Activated CD4-positive, alpha-beta T cell treated with anti-CD3 and anti-CD28 coated beads, Interleukin-2, amount 50 U/mL, for 24 hours (primary cell): ENCODE data around the gene ATR.
A peak's percentile ranks its signal among the peaks of the same experiment; 100 is the strongest.

ENCODE experiments used
- DNase-seq, 2 donors: peaks; one replicate each; pipeline ENCODE4 v3.0.0-alpha.2; 2020; ENCODE audit warnings: low read depth in 1 of 2, low spot score in 1 of 2

Gene ATR

GRCh38 chr3:142530296-142530695 is 48.2 kb downstream of the ATR start:
- DNase-seq: no peak

- DNase-seq: no peak
These were observed 54.5 kb downstream of the ATR start for GRCh38 chr3:142523921-142524566.

GRCh38 chr3:142509079-142509478 is 69.5 kb downstream of the ATR start:
- no peak for DNase-seq

DNA sequence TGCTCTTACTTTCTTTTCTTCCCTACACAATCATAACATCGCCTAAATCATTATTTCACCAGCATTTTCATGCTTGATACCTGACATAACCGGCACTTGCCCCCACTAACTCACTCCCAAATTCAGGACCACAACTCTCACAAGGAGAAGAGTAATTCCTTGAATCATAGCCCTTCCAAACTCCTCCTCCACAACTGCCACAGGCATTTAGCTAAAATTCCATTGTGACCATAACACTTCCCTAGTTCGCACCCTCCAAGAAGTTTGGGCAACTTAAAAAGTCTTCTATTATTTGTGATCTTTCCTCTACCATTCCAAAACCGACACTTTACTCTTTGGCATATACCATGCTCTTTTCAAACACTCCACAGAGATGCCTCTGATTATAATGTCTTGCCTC is 71.3 kb downstream of the ATR start:
- no peak for DNase-seq

GRCh38 chr3:142502187-142502985 is 76.1 kb downstream of the ATR start:
- no peak for DNase-seq

GRCh38 chr3:142501004-142501926 is 77.3 kb downstream of the ATR start:
- DNase-seq: no peak

GRCh38 chr3:142500211-142500610 is 78.3 kb downstream of the ATR start:
- no peak for DNase-seq

DNA sequence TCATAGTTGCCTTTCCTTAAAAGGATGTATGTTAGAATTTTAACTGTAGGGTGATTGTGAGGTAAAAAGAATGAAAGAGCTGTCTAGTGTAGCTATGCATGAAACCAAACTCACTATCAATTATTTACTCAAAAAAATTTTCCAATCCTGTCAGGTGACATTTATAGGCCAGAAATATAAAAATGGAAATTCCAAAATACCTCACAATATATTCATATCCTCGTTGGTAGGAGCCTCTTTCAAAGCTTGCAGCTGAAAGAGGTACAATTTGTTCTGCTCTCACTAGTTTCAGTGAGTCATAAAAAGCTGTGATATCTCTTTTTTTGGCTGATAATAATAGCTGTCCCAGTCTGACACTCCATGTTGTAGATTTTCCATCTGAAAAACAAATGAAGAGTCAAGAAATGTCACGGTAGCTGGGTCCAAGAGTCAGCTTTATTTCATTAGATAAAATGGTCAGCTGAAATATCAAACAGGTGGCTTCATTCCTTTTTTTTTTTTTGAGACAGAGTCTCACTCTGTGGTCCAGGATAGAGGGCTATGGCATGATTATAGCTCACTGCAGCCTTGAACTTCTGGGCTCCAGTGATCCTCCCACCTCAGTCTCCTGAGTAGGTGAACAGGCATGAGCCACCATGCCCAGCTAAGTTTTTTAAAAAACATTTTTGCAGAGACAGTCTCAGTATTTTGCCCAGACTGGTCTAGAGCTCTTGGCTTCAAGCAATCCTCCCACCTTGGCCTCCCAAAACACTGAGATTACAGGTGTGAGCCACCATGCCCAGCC is 79.9 kb downstream of the ATR start:
- peak in 1 of 2 donors; percentile 4 for DNase-seq

DNA sequence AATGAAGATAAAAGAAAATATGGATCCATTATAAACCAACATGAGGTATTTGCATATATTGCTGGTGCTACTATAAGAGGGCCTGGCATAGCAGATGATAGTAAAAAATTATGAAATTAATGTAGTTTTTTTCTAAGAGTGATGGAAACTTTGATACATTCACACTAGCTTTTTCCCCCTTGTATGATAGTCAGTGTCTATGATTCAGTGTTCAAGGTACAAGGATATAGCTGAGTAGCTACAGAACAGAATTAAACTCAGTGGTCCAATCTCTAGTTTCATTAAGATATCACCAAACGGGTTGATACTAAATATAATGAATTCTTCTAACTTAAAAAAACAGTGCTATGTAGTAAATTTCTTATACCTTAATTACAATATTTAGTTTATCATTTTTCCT is 80.8 kb downstream of the ATR start:
- no peak for DNase-seq

- DNase-seq: no peak
These were observed 83.4 kb downstream of the ATR start for GRCh38 chr3:142495103-142495502.

DNA sequence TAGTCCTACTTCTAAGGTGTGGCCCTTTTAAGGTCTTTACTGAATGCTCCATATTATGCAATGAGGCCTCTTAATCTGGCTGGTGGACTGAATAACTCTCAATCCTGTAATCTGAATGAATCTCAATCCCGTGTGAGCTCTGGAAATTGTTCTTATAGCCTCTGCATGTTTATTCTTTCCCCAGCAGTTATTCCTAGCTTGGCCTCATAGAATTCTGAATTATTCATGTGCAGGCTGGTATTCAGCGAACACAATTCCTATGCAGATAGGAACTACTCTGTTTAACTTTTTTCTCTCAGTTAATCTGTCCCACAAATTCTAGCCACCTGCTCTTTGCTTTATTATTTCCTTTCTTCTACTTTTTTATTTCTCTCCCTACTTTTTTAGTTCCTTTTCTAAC is 86.3 kb downstream of the ATR start:
- no peak for DNase-seq

- no peak for DNase-seq
These were observed 88.8 kb downstream of the ATR start for GRCh38 chr3:142489572-142490323.

- no peak for DNase-seq
These were observed 93.6 kb downstream of the ATR start for GRCh38 chr3:142484912-142485435.

- DNase-seq: no peak
These were observed 97.3 kb downstream of the ATR start for GRCh38 chr3:142481196-142481595.

DNA sequence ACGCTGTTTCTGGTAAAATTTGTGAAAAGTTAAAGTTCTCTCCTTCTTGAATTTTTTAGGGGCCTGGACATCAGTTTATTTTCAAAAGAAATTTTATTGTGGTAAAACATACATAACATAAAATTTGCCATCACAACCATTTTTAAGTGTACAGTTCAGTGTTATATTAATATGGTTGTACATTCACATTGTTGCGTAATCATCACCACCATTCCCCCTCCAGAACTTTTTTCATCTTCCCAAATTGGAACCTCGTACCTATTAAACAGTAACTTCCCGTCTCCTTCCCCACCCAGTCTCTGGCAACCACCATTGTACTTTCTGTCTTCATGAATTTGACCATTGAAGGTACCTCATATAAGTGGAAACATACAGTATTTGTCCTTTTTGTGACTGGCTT is 107.7 kb downstream of the ATR start:
- no peak for DNase-seq

DNA sequence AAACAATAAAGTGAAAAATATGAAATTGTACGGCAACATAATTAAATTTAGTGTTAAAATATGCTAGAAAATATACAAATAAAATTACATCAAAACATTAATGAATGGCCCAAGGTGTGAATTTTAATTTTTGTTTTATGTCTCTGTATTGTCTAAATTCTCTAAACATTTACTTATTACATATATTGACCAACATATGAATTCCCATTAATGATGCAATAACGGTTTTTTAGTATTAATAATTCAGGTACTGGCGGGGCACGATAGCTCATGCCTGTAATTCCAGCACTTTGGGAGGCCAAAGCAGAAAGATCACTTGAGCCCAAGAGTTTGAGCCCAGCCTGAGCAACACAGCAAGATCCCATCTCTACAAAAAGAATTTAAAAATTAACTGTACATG is 110.1 kb downstream of the ATR start:
- no peak for DNase-seq

- no peak for DNase-seq
These were observed 110.8 kb downstream of the ATR start for GRCh38 chr3:142467768-142468167.

DNA sequence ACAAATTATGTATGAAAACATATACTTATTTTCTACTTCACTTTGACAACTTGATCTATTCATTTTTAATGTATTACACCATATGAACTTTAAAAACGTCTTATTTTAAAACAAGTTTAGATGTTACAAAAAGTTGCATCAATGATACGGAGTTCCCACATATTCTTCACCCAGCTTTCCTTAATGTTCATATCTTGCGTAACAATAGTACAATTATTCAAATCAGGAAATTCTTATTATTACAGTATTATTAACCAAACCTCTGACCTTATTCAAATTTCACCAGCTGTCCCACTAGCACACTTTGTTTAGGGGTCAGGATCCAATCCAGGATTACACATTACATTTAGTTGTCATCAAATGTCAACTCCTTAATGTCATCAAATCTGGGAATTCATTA is 117.8 kb downstream of the ATR start:
- DNase-seq: no peak

- DNase-seq: no peak
These were observed 118.6 kb downstream of the ATR start for GRCh38 chr3:142459929-142460328.

- no peak for DNase-seq
These were observed 119.4 kb downstream of the ATR start for GRCh38 chr3:142459096-142459495.
